T-helper 2 cell treated with Interferon-gamma antibody and Interleukin-4, amounts not matched to agents 100 ng/mL and 5 ng/mL, for 36 hours (primary cell): ENCODE measurements around the gene ACER3. TPM values are rescaled to one million over a fixed set of nuclear protein-coding genes. Genes with fewer than 3 reads are reported as not detected.
"Not testable (repeated sequence)": the region's sequence is repeated elsewhere in the genome, so short reads cannot be mapped to it uniquely, and the experiment has no call there.

Source experiments
- intact Hi-C: fragments of 100-400 bp; cut with micrococcal nuclease; formaldehyde crosslinking; loops from one replicate; pipeline ENCODE4 v1.15.1; 2023
- total RNA-seq: library from RNA; stranded (reverse); gene quantifications from 2 replicates; pipeline ENCODE4 v1.2.3, GENCODE V29; 2022

Gene ACER3
- total RNA-seq, 1 donor from 2014 or later, result 18.1 TPM

DNA sequence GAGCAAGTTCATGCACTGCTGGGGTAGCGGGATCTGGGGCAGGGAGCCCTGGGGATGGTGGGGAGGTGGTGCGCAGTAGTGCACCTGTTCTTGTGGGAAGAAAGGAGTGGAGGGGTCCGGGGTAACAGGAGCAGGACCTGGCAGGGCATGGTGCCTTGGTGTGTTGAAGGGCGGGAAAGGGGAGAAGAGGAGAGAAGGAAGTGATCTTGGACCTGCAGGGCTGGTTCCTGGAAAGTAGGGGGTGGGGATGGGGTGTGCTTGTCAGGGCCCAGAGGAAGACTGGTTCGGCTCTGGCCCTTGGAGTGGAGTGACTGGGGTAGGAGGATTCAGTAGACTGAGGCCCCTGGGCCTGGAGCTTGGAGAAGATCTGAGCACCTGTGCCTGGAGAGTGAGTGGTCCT, 195.2 kb downstream of the ACER3 start:
- intact Hi-C loops, result no loop called here

DNA sequence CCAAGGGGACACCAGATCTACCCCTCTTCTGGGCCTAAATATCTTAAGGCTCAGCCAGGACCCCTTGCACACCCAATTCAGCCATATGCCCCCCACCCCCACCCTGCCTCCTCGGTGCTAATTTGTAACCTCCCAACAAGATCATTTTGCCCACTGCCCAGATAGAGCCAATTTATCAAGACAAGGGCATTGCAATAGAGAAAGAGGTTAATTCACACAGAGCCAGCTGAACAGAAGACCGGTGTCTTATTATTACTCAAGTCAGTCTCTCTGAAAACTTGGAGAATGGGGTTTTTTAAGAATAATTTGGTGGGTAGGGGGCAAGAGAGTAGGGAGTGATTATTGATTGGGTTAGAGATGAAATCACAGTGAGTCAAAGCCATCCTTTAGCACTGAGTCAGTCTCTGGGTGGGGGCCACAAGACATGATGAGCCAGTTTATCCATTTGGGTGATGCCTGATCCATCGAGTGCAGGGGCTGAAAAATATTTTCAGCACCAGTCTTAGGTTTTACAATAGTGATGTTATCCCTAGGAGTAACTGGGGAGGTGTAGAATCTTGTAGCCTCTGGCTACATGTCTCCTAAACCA, 196.2 kb downstream of the ACER3 start:
- intact Hi-C loops, result no loop called here

DNA sequence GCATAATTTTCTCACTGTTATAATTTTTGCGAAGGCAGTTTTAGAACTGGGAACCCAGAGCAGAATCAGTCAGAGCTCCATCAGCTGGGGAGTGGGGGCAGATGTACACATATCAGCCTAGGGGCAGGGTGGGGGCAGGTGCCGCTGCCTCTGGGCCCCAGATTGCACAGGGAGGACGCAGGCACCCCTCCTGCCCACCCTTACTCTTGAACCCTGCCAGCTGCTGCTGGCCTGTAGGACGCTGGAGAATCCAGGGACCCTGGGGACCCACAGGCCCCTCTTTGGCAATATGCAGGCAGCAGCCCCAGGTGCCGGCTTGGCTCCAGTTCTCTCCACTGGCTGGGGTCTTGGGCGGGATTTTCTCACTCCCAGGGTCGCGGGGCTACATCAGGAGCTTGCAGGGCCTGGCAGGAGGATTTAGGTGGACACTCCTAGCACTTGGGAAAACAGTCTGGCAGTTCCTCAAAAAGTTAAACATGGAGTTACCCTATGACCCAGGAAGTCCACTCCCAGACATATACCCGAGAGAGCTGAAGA, 197.3 kb downstream of the ACER3 start:
- intact Hi-C loops, result no loop called here

DNA sequence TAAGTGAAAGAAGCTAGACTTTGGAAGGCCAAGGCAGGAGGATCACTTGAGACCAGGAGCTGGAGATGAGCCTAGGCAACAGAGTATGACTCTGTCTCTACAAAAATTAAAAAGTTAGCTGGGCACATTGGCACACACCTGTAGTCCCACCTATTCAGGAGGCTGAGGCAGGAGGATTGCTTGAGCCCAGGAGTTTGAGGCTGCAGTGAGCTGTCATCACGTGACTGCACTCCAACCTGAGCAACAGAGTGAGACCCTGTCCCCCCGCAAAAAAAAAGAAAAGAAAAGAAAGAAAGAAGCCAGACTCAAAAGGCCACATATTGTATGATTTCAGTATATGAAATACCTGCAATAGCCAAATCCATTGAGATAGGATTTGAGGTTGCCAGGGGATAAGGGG, 198.2 kb downstream of the ACER3 start:
- intact Hi-C loops, result no loop called here

DNA sequence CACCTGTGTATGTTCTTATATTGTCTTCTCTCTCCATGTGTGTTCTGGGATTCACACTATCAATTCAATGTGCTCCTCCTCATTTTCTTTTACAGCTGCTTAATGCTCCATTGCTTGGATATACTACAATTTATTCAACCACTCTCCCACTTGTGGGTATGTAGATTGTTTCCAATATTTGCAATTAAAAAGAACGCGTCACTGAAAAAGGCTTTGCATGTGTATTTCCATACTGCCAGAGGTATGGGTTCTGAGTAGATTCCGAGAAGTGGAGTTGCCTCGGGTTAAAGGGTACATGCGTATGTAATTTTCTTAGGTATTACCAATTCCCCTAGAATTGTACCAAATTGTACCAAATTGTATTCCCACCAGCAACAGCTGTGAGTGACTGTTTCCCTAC, 199.1 kb downstream of the ACER3 start:
- intact Hi-C loops, result no loop called here

DNA sequence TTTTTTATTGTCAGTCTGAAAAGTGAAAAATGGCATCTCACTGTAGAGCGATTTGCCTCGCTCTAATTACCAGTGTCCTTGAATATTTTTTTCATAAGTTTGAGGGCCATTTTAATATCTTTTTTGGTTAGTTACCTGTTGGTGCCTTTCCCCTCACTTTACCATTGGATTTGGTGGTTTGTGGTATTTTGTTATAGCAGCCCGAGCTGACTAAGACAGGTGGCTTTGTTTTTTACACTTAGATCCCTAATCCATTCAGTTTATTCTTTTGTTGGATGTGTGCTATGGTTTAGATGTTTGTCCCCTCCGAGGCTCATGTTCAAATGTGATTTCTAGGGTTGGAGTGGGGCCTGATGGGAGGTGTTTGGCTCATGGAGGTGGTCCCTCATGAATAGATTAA, 199.5 kb downstream of the ACER3 start:
- intact Hi-C loops, result no loop called here

DNA sequence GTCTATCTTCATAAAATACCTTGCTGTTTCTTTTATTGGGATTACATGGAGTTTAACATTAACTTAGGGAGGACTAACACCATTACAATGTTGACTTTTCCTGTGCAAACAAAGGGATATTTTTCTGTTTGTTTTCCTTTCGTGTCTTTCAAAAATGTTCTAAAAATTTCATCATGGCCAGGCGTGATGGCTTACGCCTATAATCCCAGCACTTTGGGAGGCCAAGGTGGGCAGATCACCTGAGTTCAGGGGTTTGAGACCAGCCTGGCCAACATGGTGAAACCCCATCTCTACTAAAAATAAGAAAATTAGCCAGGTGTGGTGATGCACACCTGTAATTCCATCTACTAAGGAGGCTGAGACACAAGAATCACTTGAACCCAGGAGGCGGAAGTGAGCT, 200.5 kb downstream of the ACER3 start:
- intact Hi-C loops, result not testable (repeated sequence)

DNA sequence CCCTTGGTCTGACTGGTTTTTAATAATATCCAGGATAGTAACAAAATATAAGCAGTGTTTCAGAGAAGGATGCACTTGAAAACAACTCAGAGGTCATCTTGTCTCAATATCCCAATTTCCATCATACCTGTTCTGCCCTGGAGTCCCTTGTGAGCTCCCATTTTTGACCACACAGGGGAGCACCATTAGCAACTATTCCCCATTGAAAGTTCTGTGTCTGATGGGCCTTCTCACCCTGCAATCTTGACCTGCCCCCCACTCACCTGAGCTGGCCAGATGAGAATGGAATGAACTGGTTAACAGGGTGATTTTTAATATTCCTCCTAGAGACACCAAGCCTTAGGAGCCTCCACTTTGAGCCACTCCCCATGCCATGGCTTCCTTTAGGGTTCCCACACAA, 202.2 kb downstream of the ACER3 start:
- intact Hi-C loops, result no loop called here

DNA sequence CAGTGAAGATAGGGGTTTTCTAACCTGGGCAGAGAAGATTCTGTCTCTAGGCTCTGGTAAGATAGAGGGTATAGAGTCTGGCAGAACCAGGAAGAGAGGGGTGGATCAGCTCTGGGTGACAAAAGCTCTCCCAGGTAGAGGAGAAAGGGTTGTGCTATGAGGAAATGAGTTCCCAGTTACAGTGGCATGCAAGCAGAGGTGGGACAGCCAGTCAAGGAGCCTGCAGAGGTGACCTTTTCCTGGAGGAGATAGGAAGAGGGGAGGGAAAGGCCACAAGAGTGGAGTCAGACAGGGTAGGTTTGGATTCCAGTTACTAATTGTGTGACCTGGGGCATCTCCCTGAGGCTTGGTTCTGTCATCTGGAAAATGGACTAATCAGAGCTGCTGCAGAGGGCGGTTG, 202.7 kb downstream of the ACER3 start:
- intact Hi-C loops, result no loop called here

DNA sequence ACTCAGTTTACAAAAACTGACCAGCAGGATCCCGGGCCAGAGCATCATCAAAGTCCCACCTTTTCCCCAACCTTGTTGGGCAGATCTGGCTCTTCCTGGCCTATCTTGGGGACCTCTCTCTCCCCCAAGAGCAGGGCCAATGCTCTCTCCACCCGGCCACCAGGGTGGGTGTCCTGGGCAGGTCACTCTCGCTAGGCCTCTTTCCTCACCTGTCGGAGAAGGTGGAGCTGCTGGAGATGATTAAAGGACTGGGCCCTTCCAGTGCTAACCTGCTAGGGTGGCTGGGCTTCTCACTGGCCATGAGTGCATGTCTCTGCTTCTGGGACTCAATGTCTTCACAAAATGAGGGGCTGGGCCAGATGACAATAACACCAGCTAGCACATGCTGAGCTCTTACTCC, 203.1 kb downstream of the ACER3 start:
- intact Hi-C loops, result no loop called here

DNA sequence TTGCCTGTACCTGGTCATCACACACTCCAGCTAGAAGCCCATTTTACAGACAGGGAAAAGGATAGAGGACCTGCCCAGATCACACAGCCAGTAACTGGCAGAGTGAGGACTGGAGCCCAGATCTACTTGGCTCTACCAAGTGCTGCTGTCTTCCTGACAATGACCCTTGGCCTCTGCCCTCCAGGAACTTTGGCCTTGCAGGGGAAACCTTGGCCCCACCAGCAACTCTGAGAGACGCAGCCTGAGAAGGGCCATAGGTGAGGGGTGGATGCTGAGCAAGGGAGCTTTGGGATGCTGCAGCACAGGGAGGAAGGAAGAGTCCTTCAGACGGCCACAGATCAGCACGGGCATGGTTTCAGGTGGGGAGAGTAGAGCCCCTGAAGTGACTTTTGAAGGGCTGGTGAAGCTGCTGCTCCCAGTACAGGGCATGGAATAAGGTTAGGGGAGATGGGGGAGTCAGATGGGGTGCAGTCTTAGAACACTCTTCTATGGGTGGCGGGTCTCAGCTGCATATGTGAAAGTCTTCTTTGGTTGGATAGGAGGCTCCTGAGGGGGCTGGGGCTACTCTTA, 204.0 kb downstream of the ACER3 start:
- intact Hi-C loops, result no loop called here

DNA sequence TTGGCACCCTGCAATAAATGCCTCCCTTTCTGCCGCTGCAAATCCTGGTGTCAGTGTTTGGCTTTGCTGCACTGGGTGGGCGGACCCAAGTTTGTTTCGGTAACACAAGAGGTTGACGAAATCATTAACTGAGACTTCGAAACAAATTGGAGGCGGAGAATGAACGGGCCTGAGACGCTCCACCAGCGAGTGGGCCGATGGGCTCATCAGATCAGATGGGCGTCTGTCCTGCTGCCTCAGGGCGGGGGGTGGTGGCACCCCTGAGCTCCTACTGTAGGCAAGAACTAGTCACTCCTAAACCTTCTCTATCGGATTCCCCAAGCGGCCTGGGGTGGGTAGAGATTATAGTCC, 205.1 kb downstream of the ACER3 start:
- intact Hi-C loops, result loop anchor here (1.0 to 2.0 kb wide), 3 partner anchors 17 to 25 kb away; no protein-coding TSS in a partner anchor

DNA sequence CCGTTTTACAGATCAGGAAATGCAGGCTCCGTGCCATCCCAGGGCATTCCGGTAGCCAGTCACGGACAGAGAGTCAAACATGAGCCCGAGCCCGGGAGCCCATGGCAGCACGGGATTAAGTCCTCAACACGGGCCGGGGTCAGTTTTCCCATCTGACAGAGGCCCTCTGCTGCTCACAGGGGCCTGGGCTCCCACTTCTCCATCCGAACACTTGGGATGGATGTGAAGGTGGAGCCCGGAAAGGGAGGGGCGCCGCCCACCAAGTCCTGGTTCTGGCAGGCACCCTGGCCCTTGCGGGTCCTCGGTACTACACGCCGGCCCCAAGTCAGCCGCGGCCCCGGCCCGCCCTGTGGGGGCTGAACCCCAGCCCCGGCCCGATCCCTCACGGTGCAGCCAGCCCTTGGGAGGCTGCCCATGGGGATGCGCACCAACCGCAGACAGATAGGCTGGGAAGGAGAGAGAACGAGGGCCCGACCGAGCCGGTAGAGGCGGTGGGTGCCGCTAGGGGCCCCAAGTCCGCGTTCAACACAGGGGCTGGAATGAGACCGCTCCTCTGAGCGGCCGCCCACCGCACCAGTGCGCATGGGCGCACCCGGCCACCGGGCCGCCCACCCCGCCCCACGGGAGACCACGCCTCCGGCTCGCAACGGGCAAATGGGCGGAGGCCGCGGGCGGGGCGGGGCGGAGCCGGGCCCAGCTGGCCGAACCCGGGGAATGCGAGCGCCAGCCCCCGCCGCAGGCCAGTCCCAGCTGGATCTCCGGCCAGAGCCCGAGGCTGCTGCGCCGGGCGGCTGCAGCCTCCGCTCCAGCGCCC, 205.7 kb downstream of the ACER3 start, which contains the start of gene CAPN5:
TSS of gene CAPN5 (plus strand) at position 743 of the 814 bp plus-strand sequence. CDS start 17,916 bp downstream, outside the sequence.
- intact Hi-C loops, result loop anchor here (1.0 to 2.0 kb wide), 3 partner anchors 16 to 24 kb away; no protein-coding TSS in a partner anchor

DNA sequence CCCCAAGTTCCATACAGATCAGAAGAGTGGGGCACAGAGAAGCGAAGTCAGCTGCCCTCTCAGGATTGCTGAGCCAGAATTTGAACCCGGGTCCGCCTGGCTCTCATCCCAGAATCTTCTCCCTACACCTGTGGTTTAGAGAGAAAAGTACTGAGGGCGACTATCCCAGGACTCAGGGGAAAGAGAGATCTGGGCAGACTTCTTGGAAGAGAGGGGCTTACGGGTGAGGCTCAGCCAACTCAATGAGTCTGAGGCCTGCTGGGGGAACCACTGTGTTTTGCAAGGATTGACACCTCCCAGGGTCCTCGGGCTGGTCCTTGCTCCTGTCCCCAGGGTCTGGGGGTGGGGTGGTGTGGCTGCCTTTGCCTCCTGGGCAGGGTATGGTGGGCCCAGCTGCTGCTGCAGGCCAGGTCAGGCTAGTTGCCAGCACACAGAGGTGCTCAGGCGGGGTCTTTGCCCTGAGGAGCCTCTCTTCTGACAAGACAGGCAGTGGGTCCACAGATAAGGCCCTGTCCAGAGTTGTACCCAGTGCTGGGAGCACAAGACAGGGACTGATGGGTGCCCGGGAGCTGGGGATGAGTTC, 207.2 kb downstream of the ACER3 start:
- intact Hi-C loops, result loop anchor here (2.0 kb wide), 2 partner anchors 15 to 23 kb away; no protein-coding TSS in a partner anchor

DNA sequence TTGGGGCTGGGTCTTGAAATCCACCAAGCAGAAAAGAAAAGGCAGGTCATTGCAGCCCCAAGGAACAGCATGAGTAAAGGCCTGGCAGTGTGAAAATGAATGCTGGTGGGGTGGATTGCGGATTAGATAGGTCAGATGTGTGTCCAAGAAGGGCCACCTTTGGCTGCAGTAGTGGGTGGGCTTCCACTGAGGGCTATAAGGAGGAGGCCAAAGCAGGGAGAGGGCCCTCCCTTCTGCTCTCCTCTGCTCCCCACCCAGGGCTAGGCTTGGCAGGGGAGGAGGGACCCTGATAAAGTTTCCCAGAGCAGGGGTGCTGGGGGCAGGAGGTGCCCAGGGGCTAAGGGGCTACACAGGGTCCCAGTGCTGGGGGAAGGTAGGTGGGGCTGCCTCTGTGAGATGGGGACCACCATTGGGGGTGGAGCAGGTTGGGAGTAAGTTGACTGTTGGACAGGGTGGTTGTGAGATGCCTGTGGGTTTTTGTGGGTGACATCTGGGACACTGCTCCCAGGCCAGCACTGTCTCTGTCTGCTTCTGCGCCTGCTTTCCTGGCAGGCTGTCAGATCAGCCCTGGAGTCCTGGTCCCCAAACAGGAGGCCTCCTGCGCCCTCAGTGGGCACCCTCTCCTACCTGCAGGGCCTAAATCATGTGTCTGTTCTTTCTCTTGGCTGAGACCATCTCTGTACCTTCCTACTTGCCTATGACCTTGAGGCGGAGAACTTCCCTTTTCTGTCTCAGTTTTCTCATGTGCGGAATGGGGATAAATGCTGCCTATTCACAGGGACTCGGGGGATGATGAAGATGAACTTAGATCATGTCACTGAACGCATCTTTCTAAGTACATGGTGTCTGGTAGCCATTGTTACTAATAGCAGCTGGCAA, 208.0 kb downstream of the ACER3 start:
- intact Hi-C loops, result no loop called here

DNA sequence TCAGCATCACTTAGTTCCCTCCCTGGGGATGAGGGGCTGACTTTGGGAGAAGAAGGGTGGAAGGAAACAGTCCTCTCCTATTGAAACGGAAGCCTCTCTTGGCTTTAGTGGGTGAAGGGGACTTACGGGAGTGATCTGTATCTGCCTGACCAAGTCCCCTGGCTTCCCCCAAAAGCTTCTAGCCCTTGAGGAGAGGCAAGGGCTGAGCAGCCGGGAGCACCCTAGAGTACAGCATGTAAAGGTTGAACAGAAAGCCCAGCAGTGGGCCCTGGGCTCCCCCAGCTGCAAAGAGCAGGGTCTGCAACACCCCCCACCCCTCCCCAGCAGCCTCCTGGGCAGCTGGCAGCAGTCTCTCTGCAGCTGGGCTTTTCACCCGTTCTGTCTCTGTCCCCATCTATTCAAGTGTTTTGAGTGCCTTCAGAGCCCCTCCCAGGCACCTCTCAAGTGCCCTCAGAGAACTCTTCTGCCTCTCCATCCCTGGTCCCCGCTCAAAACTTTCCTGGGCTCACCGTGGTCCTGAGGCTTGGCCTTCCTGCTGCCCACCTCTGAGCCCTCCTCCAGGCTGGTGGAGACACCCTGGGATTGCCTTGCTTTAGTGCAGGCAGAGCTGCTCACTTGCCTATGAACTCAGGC, 208.7 kb downstream of the ACER3 start:
- intact Hi-C loops, result no loop called here

DNA sequence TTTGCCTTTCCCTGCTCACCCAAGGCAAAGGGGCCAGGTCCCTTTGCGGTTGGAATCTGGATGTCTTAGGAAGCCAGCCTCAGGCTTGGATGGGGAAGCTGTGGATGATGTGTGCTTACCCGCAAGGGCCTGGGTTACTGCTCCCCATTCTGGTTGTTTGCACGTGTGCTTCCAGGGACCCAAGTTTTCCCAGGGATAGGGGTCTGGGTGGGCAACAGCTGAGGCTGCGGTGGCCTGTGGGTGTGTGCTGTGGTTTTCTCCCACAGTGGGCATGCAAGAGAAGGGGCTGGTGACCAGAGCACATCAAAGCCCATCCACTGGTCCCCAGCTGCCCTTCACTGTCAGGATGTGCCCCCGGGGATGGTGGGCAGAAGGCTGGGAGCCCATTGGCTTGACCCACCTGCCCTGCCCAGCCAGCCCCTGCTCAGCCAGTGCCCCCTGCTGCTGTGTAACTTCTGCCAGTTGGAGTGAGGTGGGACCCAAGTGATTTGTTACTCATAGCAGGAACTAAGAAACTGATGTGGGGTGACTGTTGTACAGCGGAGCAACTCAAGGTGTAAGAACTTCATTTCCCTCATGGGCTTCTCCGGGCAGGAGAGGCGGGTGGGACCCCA, 209.4 kb downstream of the ACER3 start:
- intact Hi-C loops, result no loop called here

DNA sequence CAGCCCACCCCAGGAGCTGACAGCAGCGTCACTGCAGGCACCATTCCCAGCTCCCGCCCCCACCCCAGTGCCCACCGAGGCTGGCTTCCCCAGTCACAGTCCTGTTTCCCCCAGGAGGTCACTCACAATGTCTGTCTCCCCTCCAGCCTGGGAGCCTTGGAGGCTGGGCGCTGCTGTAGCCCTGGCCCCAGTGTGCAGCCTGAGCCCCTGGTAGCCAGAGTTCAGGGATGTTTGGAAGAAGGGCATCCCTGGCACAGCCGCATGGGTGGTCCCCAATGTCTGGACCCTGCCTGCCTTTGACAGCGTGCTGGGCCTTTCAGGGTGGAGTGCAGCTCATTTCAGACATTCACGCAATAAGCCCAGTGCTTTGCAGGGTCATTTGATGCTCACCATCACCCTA, 210.4 kb downstream of the ACER3 start:
- intact Hi-C loops, result no loop called here

DNA sequence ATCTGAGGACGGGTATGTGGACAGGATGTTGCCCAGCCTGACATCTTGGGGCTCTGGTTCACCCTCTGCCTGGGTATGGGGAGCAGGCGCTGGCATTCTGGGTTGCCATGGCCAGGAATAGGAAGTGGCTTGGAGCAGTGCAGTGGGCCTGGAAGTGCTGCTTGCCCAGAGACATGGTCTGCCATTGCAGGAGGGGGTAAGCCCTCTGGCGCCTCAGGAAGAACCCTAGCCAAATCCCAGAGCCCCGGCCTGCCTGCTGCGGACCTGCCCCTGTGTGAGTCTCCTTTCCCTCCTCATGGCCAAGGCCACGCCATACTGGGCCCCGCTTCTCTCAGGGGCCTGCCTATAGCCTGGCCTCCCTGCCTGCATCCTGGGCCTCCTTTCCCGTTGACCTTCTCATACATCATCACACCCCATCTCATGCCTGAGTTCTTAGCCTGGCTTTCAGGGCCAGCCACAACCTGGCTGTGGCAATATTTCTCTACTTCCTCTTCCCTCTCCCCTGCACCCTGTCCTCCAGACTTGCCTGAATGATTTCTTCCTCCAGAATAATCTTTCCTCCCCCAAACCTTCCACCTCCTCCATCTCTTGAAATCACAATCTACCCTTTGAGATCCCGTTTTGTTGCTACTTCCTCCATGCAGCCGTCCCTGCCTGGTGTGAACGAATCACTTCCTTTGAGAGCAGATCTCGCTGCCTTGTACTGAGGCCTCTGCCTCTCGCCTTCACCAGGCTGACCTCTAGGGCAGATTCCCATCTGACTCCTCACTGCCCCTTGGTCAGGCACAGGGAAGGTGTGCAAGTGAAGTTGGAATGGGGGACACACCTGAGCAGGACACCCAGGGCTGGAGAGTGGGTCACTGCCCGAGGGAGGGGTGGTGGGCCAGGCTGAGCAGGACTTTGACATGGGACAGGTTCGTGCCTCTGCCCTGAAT, 211.2 kb downstream of the ACER3 start:
- intact Hi-C loops, result no loop called here
